Pancreas (tissue), 10 donors: ENCODE data around the gene HOXD8. TPM values are rescaled to one million over a fixed set of nuclear protein-coding genes. Genes with fewer than 3 reads are reported as not detected.

Source experiments
- ATAC-seq, 4 donors: fragments of 200-7000 bp; cut with Tn5 transposase; one replicate each; pipeline versions ENCODE4 v1.8.0 to v1.9.1; 2020; ENCODE audit warnings: mild to moderate bottlenecking in 4 of 4, moderate library complexity in 4 of 4
- DNase-seq, 6 donors: peaks; one replicate each; pipeline ENCODE4 v3.0.0-alpha.2; 2020
- FAIRE-seq: peaks from 2 replicates; lab custom pipeline; 2012; peaks lifted over from hg19 to GRCh38; lab: Jason Lieb, UNC
- H3K27ac ChIP-seq, 4 donors: fragments of 200-600 bp; sonication (generic); 1 replicate in 3 of 4; 2 replicates in 1 of 4; pipeline versions ENCODE4 v1.5.0 to v1.8.0; 2020
- H3K27me3 ChIP-seq, 4 donors: fragments of 200-600 bp; one replicate each; pipeline ENCODE4 v1.8.0; 2021
- H3K36me3 ChIP-seq, 3 donors: fragments of 200-600 bp; sonication (generic) in 1 of 3; one replicate each; pipeline versions ENCODE4 v1.5.0 to v1.8.0; 2020 to 2021
- H3K4me1 ChIP-seq, 3 donors: fragments of 200-600 bp; one replicate each; pipeline ENCODE4 v1.8.0; 2021
- H3K4me3 ChIP-seq, 4 donors: fragments of 200-600 bp; sonication (generic) in 2 of 4; one replicate each; pipeline versions ENCODE4 v1.5.0 to v1.8.0; 2020 to 2021
- H3K9me3 ChIP-seq, 4 donors: fragments of 200-600 bp; one replicate each; pipeline ENCODE4 v1.8.0; 2021
- WGBS, 2 donors: extraction: QIAGEN DNeasy Blood & Tissue Kit; methylation state at CpG; one replicate each; pipeline ENCODE4 v1.1.7; 2013; 5-methylcytosine and 5-hydroxymethylcytosine counted together
- intact Hi-C, 3 donors: fragments of 100-400 bp; cut with DNase I; formaldehyde crosslinking; loops; one replicate each; pipeline versions ENCODE4 v1.11.1 to v1.14.2; 2022
- polyA plus RNA-seq, 2 donors: library from polyadenylated mRNA; stranded (reverse); fragments of 200-250 nt; gene quantifications; one replicate each; pipeline ENCODE4 v1.2.3, GENCODE V29; 2013
- total RNA-seq, 6 donors: library from RNA; stranded (reverse); fragmentation: NEBNext Ultra II Directional in 4 of 6; extraction: Animal tissue kit (Norgen Biotek cat#: 25700) in 4 of 6; gene quantifications; one replicate each; pipeline versions ENCODE4 v1.2.1 to v1.2.4, GENCODE V29; 2021 to 2023
- TF ChIP-seq, protein P1 (sequence below), 4 donors: fragments of 200-600 bp; sonication (generic) in 3 of 4; IDR thresholded peaks; one replicate each; pipeline versions ENCODE4 v1.5.0 to v1.8.0; 2021; ENCODE audit warnings: antibody characterized with exemption in 4 of 4
- donor health status: healthy with polysubstance abuse.
- donor health status: DM: no; HTN: no; CAD: no; lungs with moderate emphysema.
- donor health status: DM: no; HTN: no; CAD: no.
- donor health status: control.
- donor health status: control.
- donor health status: Bipolar disorder and iron deficiency.
- donor health status: DM: yes; HTN: yes; CAD: no.
- donor health status: DM: no; HTN: no; CAD: no.
- donor health status: DM: no; HTN: no; CAD: no.
- donor health status: DM: yes; HTN: yes; CAD: no.

Gene HOXD8
- total and polyA plus RNA-seq, 8 donors = 0.19 to 1.5 (median 0.62) TPM

DNA sequence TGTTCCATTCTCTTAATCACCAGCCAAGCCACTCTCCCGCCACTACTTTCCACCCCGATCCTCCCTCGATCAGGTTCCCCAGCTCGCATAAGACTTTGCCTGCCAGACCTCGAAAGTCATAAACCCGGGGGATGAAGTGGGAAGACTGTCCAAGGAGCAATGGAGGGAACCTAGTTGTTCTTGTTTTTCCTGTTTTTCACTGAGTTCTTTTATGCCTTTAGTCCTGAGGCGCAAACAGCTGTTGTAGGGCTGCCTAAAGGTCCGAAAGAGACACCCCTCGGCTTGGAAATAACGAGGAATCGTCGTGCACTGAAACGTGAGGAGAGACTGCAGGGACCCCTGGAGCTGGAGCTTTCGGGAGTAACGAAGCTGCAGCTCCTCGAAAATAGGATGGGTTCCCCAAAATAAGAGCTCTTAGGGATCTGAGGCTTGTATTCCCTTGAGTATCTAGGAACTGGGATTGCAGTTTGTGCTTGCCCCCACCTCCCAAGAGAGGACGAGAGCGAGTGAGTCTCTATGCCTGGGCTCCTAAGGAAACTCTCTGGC lies 31.6 kb upstream of the HOXD8 start:
- DNase-seq (no peak), FAIRE-seq (no peak), ATAC-seq (no peak)
- Histone ChIP-seq H3K9me3 (no peaks in the 10 kb centered on the region), H3K4me1 (peaks cover 0 to 11% (median 4%) of the 10 kb centered on the region in 3 donors), H3K36me3 (no peaks in the 10 kb centered on the region), H3K27ac (no peak overlapping the region), H3K4me3 (peak overlapping the region in 2 of 4 donors; percentile 34 to 49), H3K27me3 (peaks cover 8 to 87% (median 44%) of the 10 kb centered on the region in 4 donors)
- WGBS, 2 donors = 2 to 6% methylated on average over 18 of the region's 18 CpGs
- intact Hi-C loops = loop anchor here in 1 of 3 donors (5.0 kb wide), 1 partner anchor 416 kb away; no protein-coding TSS in a partner anchor
- TF ChIP-seq, protein P1, sequence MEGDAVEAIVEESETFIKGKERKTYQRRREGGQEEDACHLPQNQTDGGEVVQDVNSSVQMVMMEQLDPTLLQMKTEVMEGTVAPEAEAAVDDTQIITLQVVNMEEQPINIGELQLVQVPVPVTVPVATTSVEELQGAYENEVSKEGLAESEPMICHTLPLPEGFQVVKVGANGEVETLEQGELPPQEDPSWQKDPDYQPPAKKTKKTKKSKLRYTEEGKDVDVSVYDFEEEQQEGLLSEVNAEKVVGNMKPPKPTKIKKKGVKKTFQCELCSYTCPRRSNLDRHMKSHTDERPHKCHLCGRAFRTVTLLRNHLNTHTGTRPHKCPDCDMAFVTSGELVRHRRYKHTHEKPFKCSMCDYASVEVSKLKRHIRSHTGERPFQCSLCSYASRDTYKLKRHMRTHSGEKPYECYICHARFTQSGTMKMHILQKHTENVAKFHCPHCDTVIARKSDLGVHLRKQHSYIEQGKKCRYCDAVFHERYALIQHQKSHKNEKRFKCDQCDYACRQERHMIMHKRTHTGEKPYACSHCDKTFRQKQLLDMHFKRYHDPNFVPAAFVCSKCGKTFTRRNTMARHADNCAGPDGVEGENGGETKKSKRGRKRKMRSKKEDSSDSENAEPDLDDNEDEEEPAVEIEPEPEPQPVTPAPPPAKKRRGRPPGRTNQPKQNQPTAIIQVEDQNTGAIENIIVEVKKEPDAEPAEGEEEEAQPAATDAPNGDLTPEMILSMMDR (IDR thresholded peaks at IDR 0.05) = peak in 1 of 4 donors; percentile 2

- TF ChIP-seq, protein P1 (IDR thresholded peaks at IDR 0.05) = no peak
- Histone ChIP-seq H3K9me3 (no peaks in the 10 kb centered on the region), H3K27ac (no peak overlapping the region), H3K36me3 (no peaks in the 10 kb centered on the region), H3K4me1 (peaks cover 0 to 5% (median 4%) of the 10 kb centered on the region in 3 donors), H3K4me3 (no peak overlapping the region), H3K27me3 (peaks cover 8 to 87% (median 46%) of the 10 kb centered on the region in 4 donors)
- DNase-seq (peak in 1 of 6 donors; percentile 80), FAIRE-seq (no peak), ATAC-seq (no peak)
- 4 to 5% methylated on average over 34 to 35 of the region's 35 CpGs for WGBS, 2 donors
- intact Hi-C loops = loop anchor here in 1 of 3 donors (5.0 kb wide), 1 partner anchor 416 kb away; no protein-coding TSS in a partner anchor
These were observed 30.9 kb upstream of the HOXD8 start for GRCh38 chr2:176098366-176099158.

GRCh38 chr2:176099159-176099727 lies 30.3 kb upstream of the HOXD8 start:
- TF ChIP-seq, protein P1 (IDR thresholded peaks at IDR 0.05) = no peak
- H3K27ac ChIP-seq = no peak overlapping the region
- intact Hi-C loops = loop anchor here in 1 of 3 donors (5.0 kb wide), 1 partner anchor 417 kb away; no protein-coding TSS in a partner anchor
- H3K4me1 ChIP-seq = peaks cover 0 to 4% (median 4%) of the 10 kb centered on the region in 3 donors
- 6 to 7% methylated on average over 30 of the region's 30 CpGs for WGBS, 2 donors
- no peaks in the 10 kb centered on the region for H3K36me3 ChIP-seq
- DNase-seq (no peak), ATAC-seq (no peak), FAIRE-seq (no peak)
- peaks cover 8 to 87% (median 44%) of the 10 kb centered on the region in 4 donors for H3K27me3 ChIP-seq
- no peaks in the 10 kb centered on the region for H3K9me3 ChIP-seq
- no peak overlapping the region for H3K4me3 ChIP-seq

DNA sequence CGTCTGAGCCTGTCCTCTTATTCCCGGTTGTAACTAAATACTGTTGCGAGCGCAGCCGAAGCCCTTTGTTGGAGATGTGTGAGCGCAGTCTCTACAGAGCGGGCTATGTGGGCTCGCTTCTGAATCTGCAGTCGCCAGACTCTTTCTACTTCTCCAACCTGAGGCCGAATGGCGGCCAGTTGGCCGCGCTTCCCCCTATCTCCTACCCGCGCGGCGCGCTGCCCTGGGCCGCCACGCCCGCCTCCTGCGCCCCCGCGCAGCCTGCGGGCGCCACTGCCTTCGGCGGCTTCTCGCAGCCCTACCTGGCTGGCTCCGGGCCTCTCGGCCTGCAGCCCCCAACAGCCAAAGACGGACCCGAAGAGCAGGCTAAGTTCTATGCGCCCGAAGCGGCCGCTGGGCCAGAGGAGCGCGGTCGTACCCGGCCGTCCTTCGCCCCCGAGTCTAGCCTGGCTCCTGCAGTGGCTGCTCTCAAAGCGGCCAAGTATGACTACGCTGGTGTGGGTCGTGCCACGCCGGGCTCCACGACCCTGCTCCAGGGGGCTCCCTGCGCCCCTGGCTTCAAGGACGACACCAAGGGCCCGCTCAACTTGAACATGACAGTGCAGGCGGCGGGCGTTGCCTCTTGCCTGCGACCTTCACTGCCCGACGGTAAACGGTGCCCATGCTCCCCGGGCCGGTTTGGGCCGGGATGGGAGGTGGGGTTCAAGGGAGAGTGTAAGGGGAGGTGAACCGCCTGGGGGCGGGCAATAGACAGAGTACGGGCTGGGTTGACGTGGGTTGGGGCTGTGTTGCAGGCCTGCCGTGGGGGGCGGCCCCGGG lies 29.6 kb upstream of the HOXD8 start, which contains the start of gene HOXD12:
Gene HOXD12, plus strand, starts transcription at position 68 of the 819 bp plus-strand sequence. Its CDS starts 7 bp downstream, at position 75.
- TF ChIP-seq, protein P1 (IDR thresholded peaks at IDR 0.05) = no peak
- DNase-seq = peak in 1 of 6 donors; percentile 77
- 5 to 6% methylated on average over 70 of the region's 70 CpGs for WGBS, 2 donors
- H3K4me1 ChIP-seq = peaks cover 0 to 8% (median 4%) of the 10 kb centered on the region in 3 donors
- intact Hi-C loops = loop anchor here in 1 of 3 donors (5.0 to 10.0 kb wide), 2 partner anchors 418 to 745 kb away; no protein-coding TSS in a partner anchor
- H3K9me3 ChIP-seq = no peaks in the 10 kb centered on the region
- no peak within 1 kb of the TSS for H3K4me3 ChIP-seq
- no peak for ATAC-seq
- H3K27me3 ChIP-seq = peaks cover 3 to 87% (median 45%) of the 10 kb centered on the region in 4 donors
- H3K27ac ChIP-seq = no peak within 1 kb of the TSS
- no peak for FAIRE-seq
- no peaks in the 10 kb centered on the region for H3K36me3 ChIP-seq
